Loucy (cell line): ENCODE data around the gene GSTA3.
"Not testable (repeated sequence)": the region's sequence is repeated elsewhere in the genome, so short reads cannot be mapped to it uniquely, and the experiment has no call there.

ENCODE experiments used
- H2AFZ ChIP-seq: fragments of 200-600 bp; sonication (generic); 2 replicates; pipeline ENCODE4 v1.6.0; 2016; ENCODE audit warnings: antibody characterized with exemption, mild to moderate bottlenecking, low read length, moderate library complexity
- H3F3A ChIP-seq: fragments of 200-600 bp; 2 replicates; pipeline ENCODE4 v1.6.0; 2016; ENCODE audit warnings: antibody characterized with exemption, low read depth, mild to moderate bottlenecking
- H3K27me3 ChIP-seq: fragments of 200-600 bp; sonication (generic); 2 replicates; pipeline ENCODE4 v1.6.1; 2014; ENCODE audit warnings: low read length, mild to moderate bottlenecking; ENCODE audit not compliant: insufficient read depth, poor library complexity, severe bottlenecking
- H3K36me3 ChIP-seq: fragments of 200-600 bp; sonication (generic); 2 replicates; pipeline ENCODE4 v1.6.1; 2016; ENCODE audit warnings: low read length; ENCODE audit not compliant: insufficient read depth
- H3K4me1 ChIP-seq: fragments of 200-600 bp; sonication (generic); 2 replicates; pipeline ENCODE4 v1.5.1; 2014; ENCODE audit warnings: low read length, mild to moderate bottlenecking; ENCODE audit not compliant: insufficient read depth, poor library complexity, severe bottlenecking
- H3K4me2 ChIP-seq: fragments of 200-600 bp; sonication (generic); 2 replicates; pipeline ENCODE4 v1.6.0; 2014; ENCODE audit warnings: antibody characterized with exemption, low read length, low read depth, mild to moderate bottlenecking; ENCODE audit not compliant: poor library complexity, severe bottlenecking
- H3K4me3 ChIP-seq: fragments of 200-600 bp; sonication (generic); 2 replicates; pipeline ENCODE4 v1.5.1; 2014; ENCODE audit warnings: low read length, mild to moderate bottlenecking, mixed read lengths; ENCODE audit not compliant: poor library complexity, severe bottlenecking
- H3K79me2 ChIP-seq: fragments of 200-600 bp; sonication (generic); 2 replicates; pipeline ENCODE4 v1.6.1; 2014; ENCODE audit warnings: low read length; ENCODE audit not compliant: insufficient read depth
- H3K9ac ChIP-seq: fragments of 200-600 bp; sonication (generic); 2 replicates; pipeline ENCODE4 v1.6.0; 2014; ENCODE audit warnings: mild to moderate bottlenecking, low read depth, low read length, moderate library complexity; ENCODE audit not compliant: poor library complexity, severe bottlenecking
- H3K9me2 ChIP-seq: fragments of 200-600 bp; sonication (generic); replicated peaks from 2 replicates; pipeline ENCODE4 v1.6.1; 2016; ENCODE audit warnings: low read depth, low read length, mixed read lengths
- H3K9me3 ChIP-seq: fragments of 200-600 bp; sonication (generic); 2 replicates; pipeline ENCODE4 v1.6.1; 2014; ENCODE audit warnings: mild to moderate bottlenecking, antibody characterized with exemption, low read length, low read depth; ENCODE audit not compliant: insufficient read depth
- H4K20me1 ChIP-seq: fragments of 200-600 bp; sonication (generic); 2 replicates; pipeline ENCODE4 v1.6.0; 2014; ENCODE audit warnings: antibody characterized with exemption, low read length, mild to moderate bottlenecking; ENCODE audit not compliant: insufficient read depth, poor library complexity, severe bottlenecking
- EZH2phosphoT487 ChIP-seq: fragments of 200-600 bp; IDR thresholded peaks from 2 replicates; pipeline ENCODE4 v1.6.1; 2018; ENCODE audit warnings: antibody characterized with exemption, mild to moderate bottlenecking, moderate library complexity, borderline replicate concordance
- TF ChIP-seq, protein P1 (sequence below): fragments of 200-600 bp; sonication (generic); conservative IDR thresholded peaks from 2 replicates; pipeline ENCODE4 v1.5.1; 2014; ENCODE audit warnings: mild to moderate bottlenecking, antibody characterized with exemption, low read length

The GSTA3 gene

GRCh38 chr6:52871621-52872020 is 37.9 kb downstream of the GSTA3 start:
- Histone ChIP-seq H3K4me3 (no peak overlapping the region), H3K36me3 (no peaks in the 10 kb centered on the region), H3F3A (no peaks in the 10 kb centered on the region), H3K9me2 (no peaks in the 10 kb centered on the region), H3K79me2 (no peaks in the 10 kb centered on the region), H2AFZ (no peak overlapping the region), H3K27me3 (no peaks in the 10 kb centered on the region), H3K4me2 (no peak overlapping the region), H3K9ac (no peak overlapping the region), H4K20me1 (no peaks in the 10 kb centered on the region), H3K9me3 (no peaks in the 10 kb centered on the region), H3K4me1 (no peaks in the 10 kb centered on the region)
- TF ChIP-seq EZH2phosphoT487 = no peak
- TF ChIP-seq, protein P1, sequence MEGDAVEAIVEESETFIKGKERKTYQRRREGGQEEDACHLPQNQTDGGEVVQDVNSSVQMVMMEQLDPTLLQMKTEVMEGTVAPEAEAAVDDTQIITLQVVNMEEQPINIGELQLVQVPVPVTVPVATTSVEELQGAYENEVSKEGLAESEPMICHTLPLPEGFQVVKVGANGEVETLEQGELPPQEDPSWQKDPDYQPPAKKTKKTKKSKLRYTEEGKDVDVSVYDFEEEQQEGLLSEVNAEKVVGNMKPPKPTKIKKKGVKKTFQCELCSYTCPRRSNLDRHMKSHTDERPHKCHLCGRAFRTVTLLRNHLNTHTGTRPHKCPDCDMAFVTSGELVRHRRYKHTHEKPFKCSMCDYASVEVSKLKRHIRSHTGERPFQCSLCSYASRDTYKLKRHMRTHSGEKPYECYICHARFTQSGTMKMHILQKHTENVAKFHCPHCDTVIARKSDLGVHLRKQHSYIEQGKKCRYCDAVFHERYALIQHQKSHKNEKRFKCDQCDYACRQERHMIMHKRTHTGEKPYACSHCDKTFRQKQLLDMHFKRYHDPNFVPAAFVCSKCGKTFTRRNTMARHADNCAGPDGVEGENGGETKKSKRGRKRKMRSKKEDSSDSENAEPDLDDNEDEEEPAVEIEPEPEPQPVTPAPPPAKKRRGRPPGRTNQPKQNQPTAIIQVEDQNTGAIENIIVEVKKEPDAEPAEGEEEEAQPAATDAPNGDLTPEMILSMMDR = no peak

- H3K9me2 ChIP-seq, H3K4me3 ChIP-seq, H3K36me3 ChIP-seq, H3K4me1 ChIP-seq, H3K4me2 ChIP-seq, H2AFZ ChIP-seq, H3K9ac ChIP-seq, H3K79me2 ChIP-seq, H3K27me3 ChIP-seq, H3F3A ChIP-seq, H4K20me1 ChIP-seq, H3K9me3 ChIP-seq: not testable (repeated sequence)
Measured at GRCh38 chr6:52870335-52871091, 39.0 kb downstream of the GSTA3 start.

DNA sequence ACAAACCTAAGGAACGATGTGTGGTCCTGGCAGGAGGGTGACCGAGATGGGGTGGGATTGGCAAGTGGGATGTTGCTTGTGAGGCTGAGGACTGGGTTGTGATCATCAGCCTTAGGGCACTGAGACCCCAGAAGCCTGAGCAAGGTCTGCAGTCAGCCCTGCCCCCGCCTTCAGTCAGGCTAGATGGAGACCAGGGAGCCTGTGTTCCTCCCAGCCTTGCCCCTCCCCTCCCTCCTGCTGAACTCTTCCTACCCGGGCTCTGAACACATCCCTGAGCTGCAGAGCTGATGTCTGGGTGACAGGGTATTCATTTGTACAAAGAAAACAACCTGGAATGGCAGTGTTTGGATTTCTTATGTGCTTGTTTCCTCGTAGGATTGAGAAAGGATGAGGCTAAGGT is 40.6 kb downstream of the GSTA3 start:
- not testable (repeated sequence) for H3K4me2 ChIP-seq, H3K4me3 ChIP-seq, H3F3A ChIP-seq, H3K4me1 ChIP-seq, H3K9me3 ChIP-seq, H2AFZ ChIP-seq, H3K36me3 ChIP-seq, H3K79me2 ChIP-seq, H4K20me1 ChIP-seq, H3K27me3 ChIP-seq, H3K9ac ChIP-seq, H3K9me2 ChIP-seq

DNA sequence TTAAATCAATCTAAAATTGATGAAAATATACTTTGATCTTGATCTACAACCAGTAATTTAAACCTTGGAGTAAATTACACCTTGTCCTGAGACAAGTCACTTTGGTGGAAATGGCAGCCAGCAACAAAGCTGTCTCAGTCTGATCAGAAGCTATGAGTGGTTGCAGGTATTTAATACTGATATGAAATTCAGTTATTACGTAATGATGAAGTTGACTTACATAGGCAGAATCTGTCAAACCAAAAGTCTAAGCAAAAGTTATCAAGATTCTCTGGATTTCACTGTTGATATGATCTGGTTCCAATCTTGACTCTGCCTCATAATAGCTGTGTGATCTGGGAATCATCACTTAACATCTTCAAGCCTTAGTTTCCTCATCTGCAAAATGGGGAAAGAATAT is 41.3 kb downstream of the GSTA3 start:
- Histone ChIP-seq H3F3A (no peaks in the 10 kb centered on the region), H2AFZ (no peak overlapping the region), H3K4me1 (no peaks in the 10 kb centered on the region), H3K9ac (no peak overlapping the region), H3K9me3 (no peaks in the 10 kb centered on the region), H3K9me2 (no peaks in the 10 kb centered on the region), H3K4me3 (no peak overlapping the region), H3K27me3 (no peaks in the 10 kb centered on the region), H3K36me3 (no peaks in the 10 kb centered on the region), H3K79me2 (no peaks in the 10 kb centered on the region), H3K4me2 (no peak overlapping the region), H4K20me1 (no peaks in the 10 kb centered on the region)
- TF ChIP-seq, protein P1 = no peak
- no peak for TF ChIP-seq EZH2phosphoT487

DNA sequence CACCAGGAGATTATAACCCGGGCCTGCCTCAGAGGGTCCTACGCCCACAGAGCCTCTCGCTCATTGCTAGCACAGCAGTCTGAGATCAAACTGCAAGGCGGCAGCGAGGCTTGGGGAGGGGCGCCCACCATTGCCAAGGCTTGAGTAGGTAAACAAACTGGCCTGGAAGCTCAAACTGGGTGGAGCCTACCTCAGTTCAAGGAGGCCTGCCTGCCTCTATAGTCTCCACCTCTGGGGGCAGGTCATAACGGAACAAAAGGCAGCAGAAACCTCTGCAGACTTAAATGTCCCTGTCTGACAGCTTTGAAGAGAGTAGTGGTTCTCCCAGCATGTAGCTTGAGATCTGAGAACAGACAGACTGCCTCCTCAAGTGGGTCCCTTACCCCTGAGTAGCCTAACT is 48.3 kb downstream of the GSTA3 start:
- not testable (repeated sequence) for H3K4me2 ChIP-seq, H3K79me2 ChIP-seq, H3F3A ChIP-seq, H4K20me1 ChIP-seq, H3K9me3 ChIP-seq, H3K9me2 ChIP-seq, H2AFZ ChIP-seq, H3K9ac ChIP-seq, H3K4me3 ChIP-seq, H3K36me3 ChIP-seq, H3K4me1 ChIP-seq, H3K27me3 ChIP-seq
